CD8-positive, alpha-beta memory T cell (primary cell): ENCODE results near the gene NOP53. TPM values are rescaled to one million over a fixed set of nuclear protein-coding genes. Genes with fewer than 3 reads are reported as not detected.
A peak's percentile ranks its signal among the peaks of the same experiment; 100 is the strongest.

ENCODE experiments used
- CTCF ChIA-PET: fragments of 350-600 bp; sonication (Branson Sonifier 250); formaldehyde crosslinking; loops from one replicate; lab custom pipeline; 2021; ENCODE audit warnings: antibody characterized with exemption; lab: Charles Lee
- POLR2A ChIA-PET: fragments of 350-600 bp; sonication (Branson Sonifier 250); formaldehyde crosslinking; loops from one replicate; lab custom pipeline; 2021; ENCODE audit warnings: antibody characterized with exemption; lab: Charles Lee
- DNase-seq, 5 donors: peaks; one replicate each; pipeline versions ENCODE4 v3.0.0 to v3.0.0-alpha.2; 2020 to 2022; ENCODE audit warnings: mixed read lengths in 1 of 5
- H3K27ac ChIP-seq: one replicate; pipeline ENCODE4 v1.7.0; 2013; ENCODE audit warnings: low read depth, mild to moderate bottlenecking, low read length, moderate library complexity
- H3K27me3 ChIP-seq: 2 replicates; pipeline ENCODE4 v1.7.0; 2013; ENCODE audit warnings: low read length, mild to moderate bottlenecking; ENCODE audit not compliant: insufficient read depth, poor library complexity, severe bottlenecking
- H3K36me3 ChIP-seq: 2 replicates; pipeline ENCODE4 v1.7.0; 2013; ENCODE audit warnings: mild to moderate bottlenecking, low read length, moderate library complexity; ENCODE audit not compliant: insufficient read depth
- H3K4me1 ChIP-seq: 2 replicates; pipeline ENCODE4 v1.7.0; 2013; ENCODE audit warnings: mild to moderate bottlenecking, low read length, moderate library complexity; ENCODE audit not compliant: insufficient read depth
- H3K4me3 ChIP-seq: 2 replicates; pipeline ENCODE4 v1.7.0; 2013; ENCODE audit warnings: mild to moderate bottlenecking, low read length
- H3K9me3 ChIP-seq: 2 replicates; pipeline ENCODE4 v1.7.0; 2013; ENCODE audit warnings: mild to moderate bottlenecking, low read length
- H3K27ac Mint-ChIP-seq, 8 donors: one replicate each; pipeline ENCODE4 v1.8.0; 2020 to 2021; ENCODE audit warnings: mixed read lengths in 8 of 8, mild to moderate bottlenecking in 6 of 8, inconsistent platforms in 3 of 8, moderate library complexity in 3 of 8
- H3K27me3 Mint-ChIP-seq, 2 donors: one replicate each; pipeline ENCODE4 v1.8.0; 2020 to 2021; ENCODE audit warnings: mixed read lengths in 2 of 2, mild to moderate bottlenecking in 1 of 2, moderate library complexity in 1 of 2
- H3K36me3 Mint-ChIP-seq, 3 donors: one replicate each; pipeline ENCODE4 v1.8.0; 2020 to 2021; ENCODE audit warnings: mixed read lengths in 3 of 3, inconsistent platforms in 1 of 3, mild to moderate bottlenecking in 1 of 3
- H3K4me1 Mint-ChIP-seq, 3 donors: one replicate each; pipeline ENCODE4 v1.8.0; 2020 to 2021; ENCODE audit warnings: mixed read lengths in 3 of 3, inconsistent platforms in 1 of 3, mild to moderate bottlenecking in 1 of 3
- H3K4me3 Mint-ChIP-seq, 7 donors: one replicate each; pipeline ENCODE4 v1.8.0; 2020 to 2021; ENCODE audit warnings: mixed read lengths in 7 of 7, mild to moderate bottlenecking in 6 of 7, moderate library complexity in 4 of 7, inconsistent platforms in 2 of 7
- H3K9me3 Mint-ChIP-seq, 5 donors: one replicate each; pipeline ENCODE4 v1.8.0; 2020 to 2022; ENCODE audit warnings: mixed read lengths in 5 of 5, mild to moderate bottlenecking in 3 of 5, moderate library complexity in 2 of 5, inconsistent platforms in 1 of 5
- polyA plus RNA-seq: library from polyadenylated mRNA; unstranded; fragments of 300-500 nt; fragmentation: Illumina TruSeq; gene quantifications from one replicate; pipeline ENCODE4 v1.2.3, GENCODE V29; 2021
- total RNA-seq, 2 experiments: library from RNA; stranded (reverse); gene quantifications; one replicate each; pipeline ENCODE4 v1.2.3, GENCODE V29; 2021

Gene NOP53
- total RNA-seq: 100 to 1,000 TPM; 236 to 243 TPM
- 196 TPM for polyA plus RNA-seq

DNA sequence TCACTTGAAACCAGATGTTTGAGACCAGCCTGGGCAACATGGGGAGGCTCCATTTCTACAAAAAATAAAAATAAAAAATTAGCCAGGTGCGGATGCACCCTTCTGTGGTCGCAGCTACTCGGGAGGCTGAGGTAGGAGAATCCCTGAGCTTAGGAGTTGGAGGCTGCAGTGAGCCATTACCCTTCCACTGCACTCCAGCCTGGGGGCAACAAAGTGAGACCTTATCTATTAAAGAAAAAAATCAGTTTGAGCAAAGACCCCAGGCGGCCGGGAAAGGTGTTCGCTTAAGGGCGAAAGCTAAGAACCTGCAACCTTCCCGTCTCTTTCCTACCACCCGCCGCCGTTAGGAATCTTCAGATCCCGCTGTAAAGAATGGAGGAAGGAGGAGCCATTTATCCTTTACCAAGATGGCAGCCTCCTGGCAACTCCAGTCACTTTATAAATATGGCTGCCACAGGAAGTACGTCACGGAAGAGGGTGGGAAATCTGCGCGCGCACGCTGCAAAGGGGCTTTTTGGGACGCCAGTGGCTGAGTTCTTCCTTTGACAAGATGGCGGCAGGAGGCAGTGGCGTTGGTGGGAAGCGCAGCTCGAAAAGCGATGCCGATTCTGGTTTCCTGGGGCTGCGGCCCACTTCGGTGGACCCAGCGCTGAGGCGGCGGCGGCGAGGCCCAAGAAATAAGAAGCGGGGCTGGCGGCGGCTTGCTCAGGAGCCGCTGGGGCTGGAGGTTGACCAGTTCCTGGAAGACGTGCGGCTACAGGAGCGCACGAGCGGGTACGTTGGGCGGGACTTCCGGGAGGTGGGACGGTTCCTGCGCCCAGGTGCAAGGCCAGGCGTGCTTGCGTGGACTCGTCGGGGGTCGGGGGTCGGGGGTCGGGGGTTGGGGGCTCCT, at the start of gene NOP53:
NOP53 (plus strand) TSS at position 537 of the 892 bp plus-strand sequence; CDS start at position 551, 14 bp downstream.
- ChIA-PET CTCF (interaction anchor here (1.0 to 3.9 kb wide), 6 partner anchors 22 to 314 kb away, joined by 3 to 20 read pairs (median 4); partner anchors contain the start of gene NAPA), POLR2A (interaction anchor here (1.0 to 1.7 kb wide), 3 partner anchors 10 to 33 kb away, joined by 3 to 7 read pairs (median 3); partner anchors contain the start of gene SELENOW)
- H3K36me3 ChIP-seq: peaks cover 30% of the 10 kb centered on the region
- Mint-ChIP-seq H3K27ac (peak within 1 kb of the TSS; percentile 89 to 100 (median 99)), H3K27me3 (peaks cover 0 to 2% of the 10 kb centered on the region in 2 donors), H3K4me1 (peaks cover 25 to 43% (median 35%) of the 10 kb centered on the region in 3 donors), H3K9me3 (no peaks in the 10 kb centered on the region), H3K4me3 (peak within 1 kb of the TSS; percentile 90 to 100 (median 100)), H3K36me3 (peaks cover 5 to 34% (median 9%) of the 10 kb centered on the region in 3 donors)
- H3K4me1 ChIP-seq: peaks cover 48% of the 10 kb centered on the region
- DNase-seq: peak; percentile 94 to 98 (median 97)
- H3K9me3 ChIP-seq: no peaks in the 10 kb centered on the region
- H3K4me3 ChIP-seq: peak within 1 kb of the TSS; percentile 81
- peak within 1 kb of the TSS; percentile 92 for H3K27ac ChIP-seq
- no peaks in the 10 kb centered on the region for H3K27me3 ChIP-seq

DNA sequence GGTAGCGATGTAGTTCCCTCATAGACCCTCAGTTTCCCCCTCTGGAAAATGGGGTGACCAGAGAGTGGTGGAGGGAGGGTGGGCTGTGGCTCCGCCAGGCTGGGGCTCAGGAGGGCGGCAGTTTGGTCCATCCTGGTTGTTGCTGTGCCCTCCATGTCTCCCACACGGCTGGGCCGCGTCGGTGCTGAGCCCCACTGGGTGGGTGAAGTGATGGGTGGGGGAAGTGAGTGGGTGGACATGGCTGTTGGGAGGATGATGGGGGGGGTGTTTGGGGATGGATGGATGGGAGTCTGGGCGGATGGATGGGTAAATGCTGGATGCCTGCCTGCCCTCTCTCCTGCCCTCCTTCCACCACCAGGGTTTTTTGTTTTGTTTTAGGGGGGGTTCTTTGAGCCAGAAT, 48.7 kb upstream of the NOP53 start:
- CTCF ChIA-PET: interaction anchor here (0.8 to 13.4 kb wide), 3 partner anchors 10 to 260 kb away, joined by 3 to 179 read pairs (median 4); partner anchors contain the start of gene KPTN
- H3K27ac Mint-ChIP-seq: no peak overlapping the region
- Histone ChIP-seq H3K36me3 (peaks cover 6% of the 10 kb centered on the region), H3K9me3 (no peaks in the 10 kb centered on the region), H3K4me1 (no peaks in the 10 kb centered on the region), H3K27me3 (no peaks in the 10 kb centered on the region), H3K4me3 (no peak overlapping the region), H3K27ac (no peak overlapping the region)
- H3K9me3 Mint-ChIP-seq: no peaks in the 10 kb centered on the region
- H3K4me1 Mint-ChIP-seq: peaks cover 0 to 8% (median 0%) of the 10 kb centered on the region in 3 donors
- POLR2A ChIA-PET: no interaction called here
- no peak overlapping the region for H3K4me3 Mint-ChIP-seq
- DNase-seq: no peak
- peaks cover 0 to 1% of the 10 kb centered on the region in 2 donors for H3K27me3 Mint-ChIP-seq
- peaks cover 0 to 56% (median 9%) of the 10 kb centered on the region in 3 donors for H3K36me3 Mint-ChIP-seq

DNA sequence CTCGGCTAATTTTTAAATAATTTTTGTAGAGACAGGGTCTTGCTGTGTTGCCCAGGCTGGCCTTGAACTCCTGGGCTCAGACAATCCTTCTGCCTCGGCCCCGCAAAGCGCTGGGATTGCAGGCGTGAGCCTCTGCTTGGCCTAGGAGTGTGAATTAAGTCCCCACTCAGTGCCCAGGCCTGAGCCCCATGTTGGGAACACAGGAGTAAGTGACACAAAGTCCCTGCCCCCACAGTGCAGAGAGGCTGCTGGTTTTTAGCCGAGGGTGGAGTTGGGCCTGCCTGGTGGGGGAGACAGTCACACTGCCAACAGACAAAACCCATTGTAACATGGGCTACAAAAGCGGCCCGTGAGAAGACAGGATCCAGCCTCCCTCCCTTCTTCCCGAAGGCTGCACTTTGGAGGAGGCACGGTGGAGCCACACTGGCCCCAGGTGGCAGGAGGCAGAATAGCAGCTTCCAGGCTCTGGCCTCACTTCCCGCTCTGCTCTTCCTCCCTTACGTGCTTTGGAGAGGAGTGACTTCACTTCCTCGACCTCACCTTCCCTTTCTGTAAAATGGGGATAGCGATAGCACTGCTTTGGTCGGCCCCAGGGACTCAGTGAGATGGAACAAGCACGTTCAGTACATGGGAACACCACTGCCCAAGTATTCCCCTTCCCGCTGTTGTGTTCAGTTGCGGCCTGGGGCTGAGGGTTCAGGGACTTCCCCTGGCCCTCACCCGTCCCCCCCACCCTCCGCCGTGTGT, 47.3 kb upstream of the NOP53 start:
- Mint-ChIP-seq H3K27ac (peak overlapping the region in 2 of 8 donors; percentile 61 to 82), H3K4me1 (peaks cover 0 to 8% (median 0%) of the 10 kb centered on the region in 3 donors), H3K36me3 (peaks cover 0 to 52% (median 8%) of the 10 kb centered on the region in 3 donors), H3K9me3 (no peaks in the 10 kb centered on the region), H3K27me3 (peaks cover 0 to 1% of the 10 kb centered on the region in 2 donors), H3K4me3 (no peak overlapping the region)
- no peaks in the 10 kb centered on the region for H3K4me1 ChIP-seq
- no peaks in the 10 kb centered on the region for H3K9me3 ChIP-seq
- CTCF ChIA-PET: interaction anchor here (1.6 to 13.4 kb wide), 5 partner anchors 9 to 262 kb away, joined by 5 to 179 read pairs (median 6); partner anchors contain the start of gene NAPA
- no peak overlapping the region for H3K27ac ChIP-seq
- H3K4me3 ChIP-seq: no peak overlapping the region
- peaks cover 6% of the 10 kb centered on the region for H3K36me3 ChIP-seq
- POLR2A ChIA-PET: interaction anchor here (0.6 kb wide), 1 partner anchor 150 kb away, joined by 3 read pairs; no protein-coding TSS in a partner anchor
- H3K27me3 ChIP-seq: no peaks in the 10 kb centered on the region
- peak; percentile 30 to 65 (median 36) for DNase-seq

DNA sequence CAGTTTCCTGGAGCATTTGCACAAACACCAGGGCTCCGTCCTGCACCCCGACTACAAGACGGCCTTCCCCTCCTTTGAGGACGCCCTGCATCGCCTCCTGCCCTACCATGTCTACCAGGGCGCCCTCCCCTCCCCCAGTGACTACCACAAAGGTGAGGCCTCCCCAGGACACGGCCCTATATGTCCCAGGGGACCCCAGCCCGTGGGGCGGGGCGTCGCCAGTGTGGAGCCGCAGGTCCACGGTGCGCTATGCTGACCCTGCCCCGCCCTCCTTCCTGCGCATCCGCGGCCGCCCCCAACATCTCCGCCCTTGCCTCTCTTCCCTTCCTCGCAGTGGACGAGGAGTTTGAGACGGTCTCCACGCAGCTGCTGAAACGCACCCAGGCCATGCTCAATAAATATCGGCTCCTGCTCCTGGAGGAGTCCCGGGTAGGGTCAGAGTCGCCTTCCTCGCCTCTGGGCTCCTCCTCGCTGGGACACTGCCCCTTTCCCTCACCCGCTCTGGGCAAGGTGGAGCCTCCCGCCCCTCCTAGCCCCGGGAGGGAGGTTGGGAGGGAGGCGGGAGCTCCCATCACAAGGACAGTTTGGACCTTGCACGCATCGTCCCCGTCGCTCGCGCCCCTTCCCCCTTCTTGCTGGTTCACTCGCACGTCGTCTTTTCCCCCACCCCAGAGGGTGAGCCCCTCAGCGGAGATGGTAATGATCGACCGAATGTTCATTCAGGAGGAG, 46.6 kb upstream of the NOP53 start:
- Mint-ChIP-seq H3K27ac (peak overlapping the region in 1 of 8 donors; percentile 79), H3K36me3 (peaks cover 0 to 56% (median 8%) of the 10 kb centered on the region in 3 donors), H3K4me3 (no peak overlapping the region), H3K4me1 (peaks cover 0 to 8% (median 0%) of the 10 kb centered on the region in 3 donors), H3K9me3 (no peaks in the 10 kb centered on the region), H3K27me3 (peaks cover 0 to 1% of the 10 kb centered on the region in 2 donors)
- ChIA-PET CTCF (interaction anchor here (0.9 to 13.4 kb wide), 8 partner anchors 8 to 403 kb away, joined by 3 to 179 read pairs (median 5); partner anchors contain the start of gene NAPA), POLR2A (interaction anchor here (0.5 to 0.6 kb wide), 3 partner anchors 8 to 680 kb away, joined by 4 to 8 read pairs (median 4); no protein-coding TSS in a partner anchor)
- Histone ChIP-seq H3K27me3 (no peaks in the 10 kb centered on the region), H3K4me3 (no peak overlapping the region), H3K9me3 (no peaks in the 10 kb centered on the region), H3K36me3 (peaks cover 6% of the 10 kb centered on the region), H3K27ac (no peak overlapping the region), H3K4me1 (no peaks in the 10 kb centered on the region)
- DNase-seq: no peak

DNA sequence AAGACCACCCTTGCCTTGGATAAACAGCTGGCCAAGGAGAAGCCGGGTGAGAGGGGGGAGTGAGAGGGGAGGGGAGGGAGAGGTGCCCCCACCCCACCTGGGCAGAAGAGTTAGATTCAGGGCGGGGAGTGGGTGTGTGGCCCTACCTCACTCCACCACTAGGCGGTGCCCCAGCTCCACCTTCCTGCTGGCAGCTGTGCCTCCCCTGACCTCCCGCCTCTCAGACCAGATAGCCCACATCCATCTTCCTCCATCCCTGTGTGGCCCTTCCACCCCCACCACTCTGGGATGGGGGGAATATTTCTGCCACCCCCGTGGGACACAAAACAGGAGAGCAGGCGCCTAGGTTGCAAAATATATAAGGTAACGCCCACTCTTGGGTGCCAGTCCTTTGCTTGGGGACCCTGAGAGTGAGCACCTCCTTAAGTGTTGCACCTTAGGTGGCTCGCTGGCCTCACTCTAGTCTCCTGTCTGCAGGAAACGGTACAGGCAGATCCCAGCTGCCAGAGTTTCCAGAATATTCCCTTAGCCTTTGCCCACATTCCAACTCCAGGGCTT, 45.9 kb upstream of the NOP53 start:
- H3K27me3 Mint-ChIP-seq: peaks cover 0 to 1% of the 10 kb centered on the region in 2 donors
- CTCF ChIA-PET: interaction anchor here (0.6 to 13.4 kb wide), 9 partner anchors 11 to 404 kb away, joined by 3 to 179 read pairs (median 5); partner anchors contain the start of genes NAPA and NOP53

DNA sequence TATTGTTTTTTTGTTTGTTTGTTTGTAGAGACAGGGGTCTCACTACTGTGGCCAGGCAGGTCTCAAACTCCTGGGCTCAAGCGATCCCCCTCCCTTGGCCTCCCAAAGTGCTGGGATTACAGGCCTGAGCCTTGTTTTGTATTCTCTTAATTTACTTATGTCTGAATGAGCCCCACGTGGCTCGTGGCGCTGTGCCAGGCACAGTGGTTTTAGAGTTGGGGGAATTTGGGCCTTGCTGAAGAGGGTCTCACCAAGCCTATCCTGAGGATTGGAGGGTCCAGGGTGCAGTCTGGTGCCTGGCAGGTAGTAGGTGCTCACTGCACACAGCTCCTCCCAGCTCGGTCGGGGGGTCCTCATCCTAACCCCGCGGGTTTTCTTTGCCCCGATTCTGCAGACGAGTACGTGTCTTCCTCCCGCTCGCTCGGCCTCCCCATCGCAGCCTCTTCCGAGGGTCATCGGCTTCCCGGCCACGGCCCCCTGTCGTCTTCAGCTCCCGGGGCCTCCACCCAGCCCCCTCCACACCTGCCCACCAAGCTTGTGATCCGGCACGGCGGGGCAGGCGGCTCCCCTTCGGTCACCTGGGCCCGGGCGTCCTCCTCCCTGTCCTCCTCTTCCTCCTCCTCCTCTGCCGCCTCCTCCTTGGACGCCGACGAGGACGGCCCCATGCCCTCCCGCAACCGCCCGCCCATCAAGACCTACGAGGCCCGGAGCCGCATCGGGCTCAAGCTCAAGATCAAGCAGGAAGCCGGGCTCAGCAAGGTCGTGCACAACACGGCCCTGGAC, 44.2 kb upstream of the NOP53 start:
- H3K27me3 Mint-ChIP-seq: peaks cover 0 to 1% of the 10 kb centered on the region in 2 donors

More for the DNA sequence above, 45.9 kb upstream of the NOP53 start:
- Mint-ChIP-seq H3K27ac (no peak overlapping the region), H3K4me3 (no peak overlapping the region), H3K36me3 (peaks cover 0 to 60% (median 8%) of the 10 kb centered on the region in 3 donors), H3K4me1 (peaks cover 0 to 8% (median 0%) of the 10 kb centered on the region in 3 donors), H3K9me3 (no peaks in the 10 kb centered on the region)
- H3K27ac ChIP-seq: no peak overlapping the region
- DNase-seq: peak in 3 of 5 donors; percentile 20 to 36 (median 30)
- POLR2A ChIA-PET: interaction anchor here (0.5 to 0.6 kb wide), 3 partner anchors 9 to 679 kb away, joined by 4 to 8 read pairs (median 4); no protein-coding TSS in a partner anchor
- no peaks in the 10 kb centered on the region for H3K4me1 ChIP-seq
- peaks cover 6% of the 10 kb centered on the region for H3K36me3 ChIP-seq
- H3K27me3 ChIP-seq: no peaks in the 10 kb centered on the region
- H3K9me3 ChIP-seq: no peaks in the 10 kb centered on the region
- H3K4me3 ChIP-seq: no peak overlapping the region

More for the DNA sequence above, 44.2 kb upstream of the NOP53 start:
- no peaks in the 10 kb centered on the region for H3K27me3 ChIP-seq
- Mint-ChIP-seq H3K4me1 (peaks cover 0 to 4% (median 0%) of the 10 kb centered on the region in 3 donors), H3K9me3 (no peaks in the 10 kb centered on the region), H3K27ac (no peak overlapping the region), H3K36me3 (peaks cover 0 to 54% (median 5%) of the 10 kb centered on the region in 3 donors), H3K4me3 (no peak overlapping the region)
- H3K4me3 ChIP-seq: no peak overlapping the region
- H3K4me1 ChIP-seq: no peaks in the 10 kb centered on the region
- no peaks in the 10 kb centered on the region for H3K9me3 ChIP-seq
- ChIA-PET CTCF (interaction anchor here (13.4 kb wide), 1 partner anchor 265 kb away, joined by 179 read pairs; no protein-coding TSS in a partner anchor), POLR2A (no interaction called here)
- no peak overlapping the region for H3K27ac ChIP-seq
- peaks cover 6% of the 10 kb centered on the region for H3K36me3 ChIP-seq
- DNase-seq: no peak
